GM18951 (cell line): ENCODE measurements around the gene FBXO17.
"Not testable (repeated sequence)": the region's sequence is repeated elsewhere in the genome, so short reads cannot be mapped to it uniquely, and the experiment has no call there.

Experiments
- POLR2A ChIP-seq: IDR thresholded peaks from 4 replicates; pipeline ENCODE4 v1.6.1; 2011; ENCODE audit warnings: mild to moderate bottlenecking; ENCODE audit not compliant: insufficient read length, insufficient read depth; ENCODE audit errors: extremely low read depth
- in situ Hi-C: fragments of 300-500 bp; cut with MboI; formaldehyde crosslinking; loops from one replicate; pipeline ENCODE4 v1.12.0; 2022; ENCODE audit warnings: low sequenced_read_pairs, mixed read lengths, inconsistent platforms; ENCODE audit not compliant: unreplicated experiment

FBXO17 gene

DNA sequence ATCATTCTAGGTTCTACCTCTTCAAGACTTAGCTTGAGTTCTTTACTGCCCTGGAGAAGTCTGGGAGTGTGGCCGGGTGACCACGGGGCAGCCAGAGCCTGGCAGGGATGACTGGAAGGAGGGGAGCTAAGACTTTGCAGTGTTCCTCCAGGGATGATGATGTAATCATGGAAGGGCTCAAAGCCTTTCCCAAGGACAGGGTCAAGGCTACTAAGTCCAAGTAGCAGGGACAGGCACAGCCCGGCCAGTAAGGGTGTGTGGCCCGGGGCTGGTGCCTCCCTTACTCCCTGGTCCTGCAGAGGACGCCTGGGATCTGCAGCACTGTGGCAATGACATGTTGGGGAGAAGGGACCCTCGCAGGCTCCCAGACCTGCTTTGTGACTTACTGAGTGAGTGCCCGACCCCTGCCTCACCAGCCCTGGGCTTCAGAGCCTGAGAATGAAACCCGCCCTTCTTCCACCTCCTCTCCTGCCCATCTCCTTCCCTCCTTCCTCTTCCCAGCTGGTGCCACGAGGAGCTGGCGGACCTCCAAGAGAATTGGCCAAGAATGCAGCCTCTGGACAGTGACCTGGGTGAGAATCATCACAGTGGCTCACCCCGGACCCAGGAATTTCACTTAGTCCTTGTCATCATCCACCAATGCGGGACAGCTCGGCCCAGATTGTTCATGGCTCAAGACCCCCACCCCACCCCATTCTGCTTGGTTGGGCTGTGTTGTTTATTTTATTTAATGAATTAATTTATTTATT, 15.6 kb upstream of the FBXO17 start:
- in situ Hi-C loops, result no loop called here
- no peak for TF ChIP-seq POLR2A

- in situ Hi-C loops, result not testable (repeated sequence)
These were observed 14.1 kb upstream of the FBXO17 start for GRCh38 chr19:38989614-38990013.

- in situ Hi-C loops, result no loop called here
- TF ChIP-seq POLR2A, result no peak
These were observed 13.6 kb upstream of the FBXO17 start for GRCh38 chr19:38989066-38989605.

DNA sequence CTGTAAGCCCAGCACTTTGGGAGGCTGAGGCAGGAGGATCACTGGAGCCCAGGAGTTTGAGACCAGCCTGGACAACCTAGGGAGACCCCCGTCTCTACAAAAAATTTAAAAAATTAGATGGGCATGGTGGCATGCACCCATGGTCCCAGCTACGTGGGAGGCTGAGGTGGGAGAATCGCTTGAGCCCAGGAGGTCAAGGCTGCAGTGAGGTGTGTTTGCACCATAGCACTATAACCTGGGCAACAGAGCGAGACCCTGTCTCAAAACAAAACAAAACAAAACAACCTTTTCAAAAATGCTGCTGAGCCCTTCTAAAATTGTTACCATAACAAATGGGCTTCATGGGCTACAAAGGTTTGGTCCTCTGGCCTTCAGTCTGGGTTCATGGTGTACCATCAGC, 13.1 kb upstream of the FBXO17 start:
- in situ Hi-C loops, result not testable (repeated sequence)

DNA sequence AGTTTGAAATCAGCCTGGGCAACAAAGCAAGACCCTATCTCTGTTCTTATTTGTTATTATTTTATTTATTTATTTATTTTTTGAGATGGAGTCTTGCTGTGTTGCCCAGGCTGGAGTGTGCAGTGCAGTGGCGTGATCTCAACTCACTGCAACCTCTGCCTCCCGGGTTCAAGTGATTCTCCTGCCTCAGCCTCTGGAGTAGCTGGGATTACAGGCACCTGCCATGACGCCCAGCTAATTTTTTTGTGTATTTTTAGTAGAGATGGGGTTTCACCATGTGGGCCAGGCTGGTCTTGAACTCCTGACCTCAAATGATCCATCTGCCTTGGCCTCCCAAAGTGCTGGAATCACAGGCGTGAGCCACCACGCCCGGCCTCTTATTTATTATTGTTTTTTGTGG, 12.2 kb upstream of the FBXO17 start:
- in situ Hi-C loops, result not testable (repeated sequence)

GRCh38 chr19:38985262-38985661, 9.7 kb upstream of the FBXO17 start:
- TF ChIP-seq POLR2A, result no peak
- in situ Hi-C loops, result no loop called here

DNA sequence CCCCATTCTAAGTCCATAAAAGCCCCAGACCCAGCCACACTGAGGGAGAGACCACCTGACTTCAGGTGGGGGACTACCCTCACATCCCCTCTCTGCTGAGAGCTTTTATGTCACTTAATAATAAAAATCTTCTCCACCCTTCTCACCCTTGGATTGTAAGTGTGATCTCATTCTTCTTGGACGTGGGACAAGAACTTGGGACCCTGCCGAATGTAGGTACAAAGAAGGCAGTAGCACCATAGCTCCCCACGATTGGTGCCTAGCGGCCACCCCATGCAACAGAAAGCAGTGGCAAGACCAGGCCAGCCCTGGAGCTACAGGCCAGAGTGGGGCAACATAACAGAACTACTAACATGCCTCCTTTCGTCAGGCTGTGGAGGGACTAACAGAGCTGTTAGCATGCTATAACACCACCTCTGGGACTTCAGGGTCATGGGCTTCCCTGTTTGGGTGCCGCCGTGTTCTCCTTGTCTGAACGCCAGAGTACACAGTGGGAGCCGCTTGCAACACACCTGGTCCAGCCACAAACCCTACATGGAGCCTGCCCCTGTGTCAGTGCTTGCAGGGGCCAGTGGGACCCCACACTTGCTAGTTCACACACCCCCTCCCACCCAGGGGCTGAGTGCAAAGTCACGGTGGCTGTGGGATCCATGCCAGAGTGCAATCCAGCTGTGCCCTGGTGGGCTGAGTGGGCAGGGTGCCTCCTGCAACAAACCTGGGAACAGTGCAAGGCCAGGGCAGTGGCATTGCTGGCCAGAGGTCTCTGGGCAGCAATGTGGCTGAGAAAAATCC, 5.2 kb upstream of the FBXO17 start:
- in situ Hi-C loops, result no loop called here
- no peak for TF ChIP-seq POLR2A

DNA sequence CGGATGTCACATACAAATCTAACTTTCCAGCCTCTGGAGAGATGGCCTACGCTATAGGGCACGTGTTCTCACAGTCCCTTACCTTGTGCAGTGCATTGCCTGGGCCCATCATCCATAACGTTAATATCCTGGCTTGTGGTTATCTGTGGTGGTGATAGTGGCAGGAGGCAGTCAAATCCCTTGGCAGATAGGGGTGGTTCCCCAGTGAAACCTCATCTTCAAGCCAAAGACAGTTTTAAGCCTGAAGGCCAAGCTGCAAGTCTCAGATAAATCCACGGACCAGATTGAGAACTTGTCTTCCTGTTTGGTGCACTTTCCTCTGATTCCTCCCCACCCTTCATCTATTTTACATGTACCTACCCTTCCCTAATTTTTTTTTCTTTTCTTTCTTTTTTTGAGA, 4.3 kb upstream of the FBXO17 start:
- in situ Hi-C loops, result no loop called here
- TF ChIP-seq POLR2A, result no peak

DNA sequence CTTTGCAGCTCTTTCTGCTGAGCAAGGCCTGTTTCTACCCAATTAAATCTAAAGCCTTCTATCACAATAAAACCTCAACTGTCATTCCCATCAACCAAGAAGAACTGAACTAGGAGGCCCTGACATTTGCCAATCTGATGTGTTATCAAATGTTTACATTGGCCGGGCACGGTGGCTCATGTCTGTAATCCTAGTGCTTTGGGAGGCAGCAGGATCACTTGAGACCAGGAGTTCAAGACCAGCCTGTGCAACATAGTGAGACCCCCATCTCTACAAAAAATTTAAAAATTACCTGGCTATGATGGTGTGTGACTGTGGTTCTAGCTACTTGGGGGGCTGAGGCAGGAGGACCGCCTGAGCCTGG, 2.8 kb upstream of the FBXO17 start:
- in situ Hi-C loops, result no loop called here
- no peak for TF ChIP-seq POLR2A

DNA sequence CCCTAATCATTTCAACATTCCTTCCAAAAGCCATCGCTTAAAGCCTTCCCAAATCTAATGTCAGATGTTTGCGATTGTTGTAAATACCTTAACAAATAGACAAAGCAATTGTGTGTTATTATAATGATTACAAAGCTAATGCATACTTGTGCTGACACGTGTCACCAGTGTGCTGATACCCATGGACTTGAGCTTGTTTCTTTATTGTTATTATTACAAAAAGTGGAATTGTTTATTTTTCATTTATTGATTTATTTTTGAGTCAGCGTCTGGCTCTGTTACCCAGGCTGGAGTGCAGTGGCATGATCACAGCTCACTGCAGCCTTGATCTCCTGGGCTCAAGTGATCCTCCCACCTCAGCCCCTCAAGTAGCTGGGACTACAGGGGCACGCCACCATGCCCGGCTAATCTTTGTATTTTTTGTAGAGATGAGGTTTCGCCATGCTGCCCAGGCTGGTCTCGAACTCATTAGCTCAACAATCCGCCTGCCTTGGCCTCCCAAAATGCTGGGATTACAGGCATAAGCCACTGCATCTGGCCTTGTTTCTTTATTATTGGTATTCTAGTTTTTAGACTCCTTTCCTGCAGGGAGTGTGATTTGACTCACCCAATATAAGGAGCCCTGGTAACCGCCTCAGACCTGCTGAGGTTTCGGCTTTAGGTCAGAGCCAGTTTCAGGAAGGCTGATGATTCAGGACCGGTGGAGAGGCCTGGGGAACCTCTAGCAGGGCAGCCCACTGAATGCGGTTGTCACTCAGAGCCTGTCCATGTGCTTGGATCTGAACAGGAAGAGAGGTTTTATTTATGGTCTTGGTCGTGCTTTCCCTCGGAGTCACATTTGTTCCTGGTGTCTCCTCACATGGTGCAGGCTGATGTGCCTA, 2.1 kb upstream of the FBXO17 start:
- no peak for TF ChIP-seq POLR2A
- in situ Hi-C loops, result no loop called here

GRCh38 chr19:38975861-38976271, 324 bp upstream of the FBXO17 start:
- TF ChIP-seq POLR2A, result no peak
- in situ Hi-C loops, result no loop called here

- TF ChIP-seq POLR2A, result no peak
- in situ Hi-C loops, result no loop called here
These were observed 823 bp downstream of the FBXO17 start for GRCh38 chr19:38974624-38975213.

DNA sequence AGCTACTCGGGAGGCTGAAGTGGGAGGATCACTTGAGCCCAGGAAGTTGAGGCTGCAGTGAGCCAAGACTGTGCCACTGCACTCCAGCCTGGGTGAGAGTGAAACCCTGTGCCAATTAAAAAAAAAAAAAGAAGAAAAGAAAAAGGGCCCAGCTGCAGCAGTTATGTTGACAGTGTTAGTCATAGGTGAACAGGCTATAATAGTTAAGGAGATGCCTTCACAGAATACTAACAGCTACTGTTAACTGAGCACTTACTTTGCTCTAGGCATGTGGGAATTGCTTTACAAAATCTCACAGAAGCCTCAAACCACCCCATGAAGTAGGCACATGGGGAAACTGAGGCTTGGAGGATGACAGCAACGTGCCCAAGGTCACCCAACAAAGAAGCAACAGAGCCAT, 3.9 kb downstream of the FBXO17 start:
- no peak for TF ChIP-seq POLR2A
- in situ Hi-C loops, result no loop called here
